Heart left ventricle (tissue), 16 donors: Measurements from ENCODE around the gene THAP5. TPM values are rescaled to one million over a fixed set of nuclear protein-coding genes. Genes with fewer than 3 reads are reported as not detected.

Experiments
- ATAC-seq, 4 donors: fragments of 200-7000 bp; cut with Tn5 transposase; one replicate each; pipeline ENCODE4 v1.9.1; 2020 to 2022; ENCODE audit warnings: moderate library complexity in 4 of 4, mild to moderate bottlenecking in 3 of 4, moderate number of reproducible peaks in 1 of 4
- DNase-seq, 5 donors: peaks; one replicate each; pipeline ENCODE4 v3.0.0-alpha.2; 2020
- H3K27ac ChIP-seq, 12 donors: fragments of 200-600 bp; sonication (generic) in 4 of 12; one replicate each; pipeline versions ENCODE4 v1.5.0 to v1.8.0; 2016 to 2022; ENCODE audit warnings: mild to moderate bottlenecking in 2 of 12
- H3K27me3 ChIP-seq, 9 donors: fragments of 200-600 bp; sonication (generic) in 2 of 9; one replicate each; pipeline versions ENCODE4 v1.5.1 to v1.8.0; 2016 to 2022; ENCODE audit warnings: mild to moderate bottlenecking in 3 of 9
- H3K36me3 ChIP-seq, 9 donors: fragments of 200-600 bp; sonication (generic) in 2 of 9; one replicate each; pipeline versions ENCODE4 v1.5.0 to v1.8.0; 2018 to 2022; ENCODE audit warnings: mild to moderate bottlenecking in 2 of 9
- H3K4me1 ChIP-seq, 12 donors: fragments of 200-600 bp; sonication (generic) in 4 of 12; one replicate each; pipeline versions ENCODE4 v1.5.0 to v1.8.0; 2016 to 2022; ENCODE audit warnings: mild to moderate bottlenecking in 3 of 12
- H3K4me3 ChIP-seq, 12 donors: fragments of 200-600 bp; sonication (generic) in 4 of 12; one replicate each; pipeline versions ENCODE4 v1.5.0 to v1.8.0; 2017 to 2022; ENCODE audit warnings: mild to moderate bottlenecking in 9 of 12, moderate library complexity in 4 of 12
- H3K9me3 ChIP-seq, 12 donors: fragments of 200-600 bp; sonication (generic) in 4 of 12; one replicate each; pipeline versions ENCODE4 v1.5.0 to v1.8.0; 2016 to 2022; ENCODE audit warnings: mild to moderate bottlenecking in 1 of 12
- CTCF ChIP-seq, 12 donors: fragments of 200-600 bp; sonication (generic) in 4 of 12; IDR thresholded peaks; one replicate each; pipeline versions ENCODE4 v1.5.0 to v1.8.0; 2018 to 2022; ENCODE audit warnings: antibody characterized with exemption in 12 of 12, mild to moderate bottlenecking in 5 of 12
- POLR2A ChIP-seq, 2 donors: fragments of 450-650 bp; IDR thresholded peaks; one replicate each; pipeline ENCODE4 v1.6.1; 2017; ENCODE audit warnings: antibody characterized with exemption in 2 of 2, mild to moderate bottlenecking in 2 of 2, moderate library complexity in 2 of 2
- WGBS, 4 donors: extraction: QIAGEN DNeasy Blood & Tissue Kit in 2 of 4; methylation state at CpG; one replicate each; pipeline versions ENCODE4 v1.1.5 to v1.1.7; 2013 to 2018; 5-methylcytosine and 5-hydroxymethylcytosine counted together
- intact Hi-C, 10 donors: fragments of 100-400 bp; cut with DNase I; formaldehyde crosslinking; loops; one replicate each; pipeline versions ENCODE4 v1.11.1 to v1.14.2; 2022
- polyA plus RNA-seq, 2 donors: library from polyadenylated mRNA; stranded (reverse); fragments of 200-250 nt; gene quantifications; one replicate each; pipeline ENCODE4 v1.2.3, GENCODE V29; 2013
- total RNA-seq, 9 donors: library from RNA; depleted of rRNA in 2 of 9; stranded (reverse); fragments of >200 nt in 2 of 9; fragmentation: NEBNext Ultra II Directional in 3 of 9; extraction: Animal tissue kit (Norgen Biotek cat#: 25700) in 3 of 9; gene quantifications; one replicate each; pipeline versions ENCODE4 v1.1.0 to v1.2.4, GENCODE V29; 2016 to 2023
- donor health status: ischemic (EF 13 %, LVEDD 7.1; RV severe dilation, severe dysfunction).
- donor health status: healthy with polysubstance abuse.
- donor health status: DM: no; HTN: yes; CAD: no.
- donor health status: DM: no; HTN: no; CAD: no.
- donor health status: ischemic (EF 25% LVEDD 6.9; RV normal size, moderate dysfunction).
- donor health status: ischemic (EF 25% LVEDD 5.7; RV mildly dilated, moderate dysfunction).
- donor health status: healthy.
- donor health status: DM: yes; HTN: yes; CAD: no.
- donor health status: ischemic (EF 35%, LVEDD 5.7; RV mildly dilated, moderate dysfunction).
- donor health status: nonischemic (EF 11% LVEDD 7.7; RV severe dilation, severe dysfunction).
- donor health status: DM: yes; HTN: yes; CAD: no.
- donor health status: PGD.
- donor health status: ischemic (EF 29% LVEDD 5.4; RV normal size, mild dysfunction).
- donor health status: nonischemic (EF 23%, LVEDD 6.1; RV moderate dilation, normal function).

The THAP5 gene
- total and polyA plus RNA-seq, 11 donors, result 7.6 to 34.4 (median 25.8) TPM

DNA sequence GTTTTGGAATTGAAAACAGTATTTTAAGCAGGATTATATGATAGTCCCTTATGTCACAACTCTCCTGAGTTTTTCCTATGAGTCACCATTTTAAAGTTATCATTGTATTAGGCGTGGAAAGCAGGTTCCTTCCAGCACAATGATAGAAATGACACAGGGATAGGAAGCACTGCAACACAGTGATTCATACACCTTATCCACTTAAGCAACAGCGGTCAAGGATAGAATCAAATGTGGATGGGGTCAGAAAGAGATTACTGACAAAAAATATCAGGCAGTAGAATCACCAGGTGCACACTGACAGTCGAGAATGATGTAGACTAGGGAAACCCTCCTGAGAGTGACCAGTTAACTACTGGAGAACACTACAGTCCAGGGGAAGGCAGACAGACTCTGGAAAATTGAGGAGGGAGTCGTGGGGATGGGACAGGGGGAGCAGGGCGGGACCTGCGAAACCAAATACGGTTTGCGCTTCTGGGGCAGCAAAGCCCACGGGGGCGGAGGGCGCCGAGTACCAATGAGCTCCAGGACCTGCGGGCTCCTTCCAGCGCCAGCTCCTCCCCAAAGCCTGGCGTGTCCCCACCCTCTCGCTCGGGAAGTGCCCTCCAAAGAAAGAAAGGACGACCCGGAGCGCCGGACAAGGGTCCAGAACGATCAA is 44.0 kb downstream of the THAP5 start:
- peak overlapping the region; percentile 83 to 99 (median 96) for H3K27ac ChIP-seq
- peak; percentile 87 to 93 (median 90) for DNase-seq
- H3K9me3 ChIP-seq, result no peaks in the 10 kb centered on the region
- TF ChIP-seq CTCF (IDR thresholded peaks at IDR 0.05), result no peak
- TF ChIP-seq POLR2A (IDR thresholded peaks at IDR 0.05), result no peak
- H3K4me3 ChIP-seq, result peak overlapping the region; percentile 39 to 89 (median 72)
- peak; percentile 76 to 84 (median 80) for ATAC-seq
- WGBS, 4 donors, result 0 to 2% (median 0%) methylated on average over 22 of the region's 22 CpGs
- H3K36me3 ChIP-seq, result peaks cover 0 to 7% (median 0%) of the 10 kb centered on the region in 9 donors
- no peaks in the 10 kb centered on the region for H3K27me3 ChIP-seq
- peaks cover 0 to 39% (median 32%) of the 10 kb centered on the region in 12 donors for H3K4me1 ChIP-seq
- intact Hi-C loops, result loop anchor here in 3 of 10 donors (5.0 kb wide), 2 partner anchors 42 to 633 kb away; partner anchors contain the start of genes DNAJB9 (in 2 of the 3), THAP5 (in 2 of the 3) and DLD (in 1 of the 3)

- no peaks in the 10 kb centered on the region for H3K27me3 ChIP-seq
- peaks cover 0 to 4% (median 0%) of the 10 kb centered on the region in 12 donors for H3K9me3 ChIP-seq
- no peak for DNase-seq
- peak overlapping the region in 1 of 12 donors; percentile 82 for H3K4me3 ChIP-seq
- intact Hi-C loops, result no loop called here
- peaks cover 0 to 25% (median 6%) of the 10 kb centered on the region in 9 donors for H3K36me3 ChIP-seq
- 58 to 78% (median 64%) methylated on average over 2 of the region's 2 CpGs for WGBS, 4 donors
- peaks cover 0 to 55% (median 45%) of the 10 kb centered on the region in 12 donors for H3K4me1 ChIP-seq
- TF ChIP-seq POLR2A (IDR thresholded peaks at IDR 0.05) (no peak), CTCF (IDR thresholded peaks at IDR 0.05) (no peak)
- no peak for ATAC-seq
- H3K27ac ChIP-seq, result peak overlapping the region in 2 of 12 donors; percentile 10 to 99
These were observed 46.7 kb downstream of the THAP5 start for GRCh38 chr7:108522780-108523179.

DNA sequence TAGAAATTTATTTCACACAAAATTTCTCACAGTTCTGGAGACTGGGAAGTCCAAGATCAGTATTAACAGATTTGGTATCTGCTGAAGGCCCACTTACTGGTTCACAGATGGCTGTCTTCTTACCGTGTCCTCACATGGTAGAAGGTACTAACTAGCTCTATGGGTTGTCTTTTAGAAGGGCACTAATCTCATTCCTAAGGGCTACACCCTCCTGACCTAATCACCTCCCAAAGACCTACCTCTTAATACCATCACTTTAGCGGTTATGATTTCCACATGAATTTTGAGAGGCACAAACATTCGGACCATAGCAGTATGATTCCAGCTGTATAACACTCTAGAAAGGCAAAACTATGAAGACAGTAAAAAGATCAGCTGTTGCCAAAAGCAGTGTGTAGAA is 51.6 kb downstream of the THAP5 start:
- Histone ChIP-seq H3K36me3 (peaks cover 0 to 57% (median 38%) of the 10 kb centered on the region in 9 donors), H3K4me3 (no peak overlapping the region), H3K4me1 (peaks cover 0 to 39% (median 21%) of the 10 kb centered on the region in 12 donors), H3K27ac (no peak overlapping the region), H3K27me3 (no peaks in the 10 kb centered on the region), H3K9me3 (peaks cover 0 to 7% (median 0%) of the 10 kb centered on the region in 12 donors)
- ATAC-seq (no peak), DNase-seq (no peak)
- TF ChIP-seq POLR2A (IDR thresholded peaks at IDR 0.05), result no peak
- TF ChIP-seq CTCF (IDR thresholded peaks at IDR 0.05), result no peak
- WGBS, 4 donors, result 98 to 99% (median 98%) methylated on average over 3 of the region's 3 CpGs
- intact Hi-C loops, result no loop called here

GRCh38 chr7:108515630-108516029 is 53.9 kb downstream of the THAP5 start:
- ATAC-seq, result no peak
- DNase-seq, result no peak
- no peaks in the 10 kb centered on the region for H3K27me3 ChIP-seq
- no peak overlapping the region for H3K27ac ChIP-seq
- intact Hi-C loops, result no loop called here
- WGBS, 4 donors, result 83 to 89% (median 84%) methylated on average over 2 of the region's 2 CpGs
- no peak overlapping the region for H3K4me3 ChIP-seq
- peaks cover 0 to 31% (median 14%) of the 10 kb centered on the region in 12 donors for H3K4me1 ChIP-seq
- peaks cover 0 to 73% (median 50%) of the 10 kb centered on the region in 9 donors for H3K36me3 ChIP-seq
- H3K9me3 ChIP-seq, result peaks cover 0 to 7% (median 0%) of the 10 kb centered on the region in 12 donors
- no peak for TF ChIP-seq CTCF (IDR thresholded peaks at IDR 0.05)
- no peak for TF ChIP-seq POLR2A (IDR thresholded peaks at IDR 0.05)
